GM18502 (cell line): ENCODE data around the gene EIF2AK3.
"Not testable (repeated sequence)": the region's sequence is repeated elsewhere in the genome, so short reads cannot be mapped to it uniquely, and the experiment has no call there.

Experiments used
- ATAC-seq: cut with Tn5 transposase; IDR thresholded peaks from one replicate; pipeline ENCODE4 v1.9.1; 2021; ENCODE audit warnings: mild to moderate bottlenecking; ENCODE audit not compliant: unreplicated experiment, poor library complexity

EIF2AK3 gene

DNA sequence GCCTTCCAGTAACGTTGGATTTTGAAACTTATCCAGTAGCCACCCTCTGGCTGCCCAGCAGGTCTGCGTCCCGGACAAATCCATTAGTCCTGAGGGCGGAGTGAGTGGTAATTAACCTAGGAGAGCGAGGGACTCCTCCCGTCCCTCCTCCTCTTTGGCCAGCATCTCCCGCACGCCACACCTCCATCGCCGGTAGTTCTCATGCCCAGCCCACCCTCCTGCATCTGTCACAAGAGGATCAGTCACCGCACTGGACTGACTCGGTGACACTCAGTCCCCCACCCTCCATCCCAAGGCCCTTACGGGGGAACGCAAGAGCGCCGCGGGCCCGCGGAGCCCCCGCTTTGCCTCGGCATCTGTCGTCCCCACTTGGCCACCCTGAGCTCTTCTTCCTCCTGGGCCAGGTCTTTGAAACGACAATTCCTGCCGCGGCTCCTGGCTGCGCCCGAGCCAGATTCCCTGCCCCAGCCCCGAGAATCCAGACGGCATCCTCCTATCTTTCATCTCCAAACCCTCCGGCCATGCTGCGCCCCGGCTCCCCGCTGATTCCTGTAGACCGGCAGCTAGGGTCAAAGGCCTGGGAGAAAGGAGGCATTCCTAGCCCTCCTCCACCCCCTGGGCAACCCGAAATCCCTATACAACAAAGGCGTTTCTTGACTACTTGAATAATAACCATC, 77.5 kb downstream of the EIF2AK3 start:
- no peak for ATAC-seq

DNA sequence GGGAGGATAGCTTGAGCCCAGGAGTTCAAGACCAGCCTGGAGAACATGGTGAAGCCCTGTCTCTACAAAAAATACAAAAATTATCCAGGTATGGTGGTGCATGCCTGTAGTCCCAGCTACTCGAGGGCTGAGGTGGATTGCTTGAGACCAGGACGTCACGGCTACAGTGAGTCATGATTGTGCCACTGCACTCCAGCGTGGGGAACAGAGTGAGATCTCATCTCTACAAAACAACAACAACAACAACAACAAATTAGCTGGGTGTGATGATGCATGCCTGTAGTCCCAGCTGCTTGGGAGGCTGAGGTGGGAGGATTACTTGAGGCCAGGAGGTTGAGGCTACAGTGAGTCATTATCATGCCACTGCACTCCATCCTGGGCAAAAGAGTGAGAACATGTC, 81.0 kb downstream of the EIF2AK3 start:
- not testable (repeated sequence) for ATAC-seq

DNA sequence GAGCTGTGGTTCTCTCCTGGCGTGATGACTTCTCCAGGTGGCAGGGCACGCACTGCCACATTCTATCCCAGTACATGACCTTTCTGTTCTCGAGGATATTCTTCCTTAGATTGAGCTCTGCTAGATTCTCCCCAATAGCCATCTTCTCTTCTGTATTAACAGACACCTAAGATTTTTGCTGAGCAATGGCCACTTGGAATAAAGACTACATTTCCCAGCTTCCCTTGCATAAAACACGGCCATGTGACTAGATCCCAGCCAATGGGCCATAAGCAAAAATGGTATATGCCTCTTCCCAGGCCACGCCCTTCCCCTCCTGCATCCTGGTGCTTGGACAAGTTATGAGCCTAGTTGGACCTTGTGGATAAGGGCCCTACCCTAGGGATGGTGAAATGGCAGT, 82.1 kb downstream of the EIF2AK3 start:
- no peak for ATAC-seq

DNA sequence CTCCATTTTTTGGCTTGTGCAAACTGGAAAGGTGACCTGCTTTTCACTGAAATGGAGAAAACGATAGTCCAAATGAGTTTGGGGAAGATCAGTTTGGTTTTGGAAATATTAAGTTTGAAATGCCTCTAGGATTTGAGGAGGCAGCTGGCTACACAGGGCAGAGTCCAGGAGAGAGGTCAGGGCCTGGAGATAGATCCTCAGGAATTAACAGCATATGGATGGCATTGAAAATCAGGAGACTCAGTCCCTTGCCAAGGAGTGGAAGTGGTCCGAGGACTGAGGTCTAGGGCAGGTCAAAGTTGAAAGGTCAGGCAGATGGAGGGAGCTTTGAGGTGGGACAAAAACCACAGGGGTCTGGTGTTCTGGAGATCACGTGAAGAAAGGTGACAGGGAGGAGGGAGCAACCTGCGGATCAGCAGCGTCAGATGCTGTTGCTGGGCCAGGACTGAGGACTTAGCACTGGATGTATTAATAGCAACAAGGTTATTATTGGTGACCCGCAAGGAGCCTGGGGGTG, 83.7 kb downstream of the EIF2AK3 start:
- ATAC-seq, result no peak

DNA sequence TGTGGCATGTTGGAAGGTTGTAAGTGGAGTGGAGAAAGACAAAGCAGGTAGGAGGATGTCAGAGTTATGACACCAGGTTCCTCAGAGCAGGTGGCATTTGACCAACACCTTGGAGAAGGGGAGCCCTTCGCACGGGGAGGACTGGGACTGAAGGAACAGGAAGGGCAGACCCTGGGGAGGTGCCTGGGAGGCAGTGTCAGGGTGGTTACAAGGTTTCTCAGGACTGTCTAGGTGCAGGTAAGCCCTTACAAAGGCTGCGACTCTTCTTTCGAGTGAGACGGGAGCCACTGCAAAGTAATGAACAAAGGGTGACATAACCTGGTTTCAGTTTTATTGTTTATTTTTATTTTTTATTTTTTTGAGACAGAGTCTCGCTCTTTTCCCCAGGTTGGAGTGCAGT, 84.6 kb downstream of the EIF2AK3 start:
- no peak for ATAC-seq

DNA sequence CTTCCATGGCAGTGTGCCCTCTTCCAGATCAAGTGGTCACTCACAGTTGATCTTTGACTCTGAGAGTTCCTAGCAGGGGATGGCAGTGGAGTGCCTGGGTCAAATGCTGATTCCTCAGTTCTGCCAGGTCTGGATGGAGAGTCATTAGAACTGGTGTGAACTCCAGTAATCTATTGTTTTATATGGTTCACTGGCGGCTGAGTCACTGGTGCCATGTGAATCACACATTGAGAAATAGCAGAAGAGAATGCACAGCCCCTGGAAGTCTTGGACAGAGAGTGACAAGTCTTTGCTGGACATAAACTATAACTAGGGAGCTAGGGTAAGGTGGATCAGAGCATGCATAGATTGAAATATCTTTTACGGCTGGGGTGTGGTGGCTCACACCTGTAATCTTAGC, 86.9 kb downstream of the EIF2AK3 start:
- ATAC-seq, result no peak

DNA sequence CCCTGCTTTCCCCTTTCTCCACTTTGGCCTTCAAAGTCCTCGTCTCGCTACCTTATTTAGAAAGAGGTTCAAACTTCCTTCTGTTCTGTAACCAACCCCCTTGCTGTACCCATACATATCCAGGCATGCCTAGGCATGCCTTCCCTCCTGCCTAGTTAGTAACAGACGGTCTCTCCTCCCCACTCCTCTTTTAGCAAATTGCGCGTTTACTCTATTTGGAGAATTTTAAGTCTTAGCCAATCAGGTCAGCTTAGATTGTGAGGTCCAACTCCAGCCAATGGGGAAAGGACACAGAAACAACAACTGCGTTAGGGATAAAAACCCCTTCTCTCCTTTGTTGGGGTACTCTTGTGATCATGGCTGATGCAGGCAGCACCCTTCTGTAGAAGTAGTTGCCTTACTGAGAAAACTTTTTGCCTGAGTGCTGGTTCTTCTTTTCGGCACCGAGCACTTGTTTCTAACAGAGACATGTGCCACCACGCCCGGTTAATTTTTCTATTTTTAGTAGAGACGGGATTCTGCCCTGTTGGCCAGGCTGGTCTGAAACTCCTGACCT, 88.8 kb downstream of the EIF2AK3 start:
- no peak for ATAC-seq

DNA sequence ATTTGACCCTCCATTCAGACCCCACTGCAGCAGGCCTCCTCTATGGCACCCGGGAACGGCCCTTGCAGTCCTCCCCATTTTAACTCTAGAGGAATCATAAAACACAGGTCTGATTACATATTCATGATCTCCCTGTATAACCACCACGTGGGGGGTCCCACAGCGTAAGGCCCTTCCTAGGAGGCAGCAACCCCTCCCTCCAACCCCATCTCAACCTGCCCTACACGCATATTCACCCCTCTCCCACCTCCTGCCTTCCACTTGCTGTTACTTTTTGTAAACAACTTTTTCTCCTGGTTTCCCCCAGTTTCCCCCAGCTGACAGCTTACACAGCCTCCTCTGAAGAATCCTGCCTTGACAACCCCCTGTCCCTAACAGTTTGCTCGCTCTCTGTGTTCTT, 89.6 kb downstream of the EIF2AK3 start:
- ATAC-seq, result no peak

DNA sequence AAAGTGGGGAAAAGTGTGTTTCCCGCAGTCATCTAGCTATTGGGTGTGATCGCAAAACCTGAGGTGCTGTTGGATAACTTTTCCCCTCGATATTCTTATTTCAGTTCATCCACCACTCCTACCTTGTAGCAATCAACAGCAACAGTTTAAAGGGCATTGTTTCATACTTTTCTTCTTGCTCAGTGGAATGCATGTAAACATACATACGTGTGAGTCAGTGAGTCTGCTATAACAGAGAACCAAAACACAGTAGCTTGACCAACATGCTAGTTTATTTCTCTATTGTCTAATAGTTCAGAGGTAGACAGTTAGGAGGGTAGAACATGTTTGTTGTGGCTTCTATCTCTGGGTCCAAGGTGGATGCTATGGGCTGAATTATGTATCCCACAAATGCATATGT, 97.2 kb downstream of the EIF2AK3 start:
- ATAC-seq, result no peak

DNA sequence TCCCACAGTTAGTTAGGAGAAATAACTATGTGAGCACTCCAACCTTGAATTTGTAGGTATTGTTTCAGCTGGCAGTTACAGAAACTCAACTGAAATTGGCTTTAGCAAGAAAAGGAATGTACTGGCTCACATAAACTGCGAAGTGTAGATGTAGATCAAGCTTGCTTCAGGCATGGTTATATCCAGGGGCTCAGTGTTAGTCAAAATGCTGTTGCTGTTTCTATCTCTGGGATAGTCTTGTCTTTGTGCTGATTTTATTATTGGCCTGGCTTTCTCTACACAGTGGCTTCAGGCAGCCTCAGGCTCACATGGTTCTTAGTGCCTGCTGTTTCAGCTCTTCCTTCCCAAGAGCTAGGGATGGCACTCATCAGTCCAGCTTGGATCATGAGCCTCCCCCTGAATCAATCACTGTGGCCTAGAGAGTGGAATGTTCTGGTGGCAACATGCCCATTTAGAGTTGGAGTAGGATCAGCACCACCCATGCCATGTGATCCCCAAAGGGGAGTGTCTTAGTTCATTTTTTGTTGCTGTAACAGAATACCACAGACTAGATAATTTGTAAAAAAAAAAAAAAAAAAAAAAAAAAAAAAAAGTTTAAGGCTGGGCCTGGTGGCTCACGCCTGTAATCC, 105.7 kb downstream of the EIF2AK3 start:
- no peak for ATAC-seq

DNA sequence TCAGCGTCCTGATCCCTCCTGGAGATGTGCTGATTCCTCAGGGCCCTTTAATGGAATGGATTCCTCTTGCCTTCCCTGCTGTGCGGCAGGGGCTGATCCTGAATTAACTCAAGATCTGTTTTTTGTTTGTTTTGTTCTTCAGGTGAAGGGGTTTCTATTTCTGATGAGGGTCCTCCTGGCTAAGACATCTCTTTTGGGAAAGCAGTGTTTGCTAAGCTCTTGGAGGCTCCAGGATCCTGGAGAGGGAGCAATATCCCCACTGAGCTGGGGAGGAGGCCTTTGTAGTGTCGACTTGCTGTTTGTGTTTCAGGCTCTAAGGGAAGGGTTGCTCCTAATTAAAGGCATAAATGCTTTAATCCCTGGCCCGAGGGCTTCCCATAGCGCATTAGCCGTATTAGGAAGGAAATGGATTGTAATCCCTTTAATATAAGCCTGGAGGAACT, 109.5 kb downstream of the EIF2AK3 start:
- ATAC-seq, result no peak
